Activated CD4-positive, alpha-beta T cell treated with anti-CD3 and anti-CD28 coated beads, Interleukin-2, amount 10 ng/mL, durations not matched to agents 24 days and 14 days (primary cell): ENCODE results near the gene GPR17. TPM values are rescaled to one million over a fixed set of nuclear protein-coding genes. Genes with fewer than 3 reads are reported as not detected.

ENCODE experiments used
- DNase-seq: peaks from one replicate; pipeline ENCODE4 v3.0.0; 2022
- H3K27ac Mint-ChIP-seq: one replicate; pipeline ENCODE4 v1.8.0; 2022; ENCODE audit warnings: mild to moderate bottlenecking, mixed read lengths
- H3K27me3 Mint-ChIP-seq: one replicate; pipeline ENCODE4 v1.8.0; 2022; ENCODE audit warnings: mixed read lengths
- H3K36me3 Mint-ChIP-seq: one replicate; pipeline ENCODE4 v1.8.0; 2022; ENCODE audit warnings: low read depth, mild to moderate bottlenecking, mixed read lengths
- H3K4me1 Mint-ChIP-seq: one replicate; pipeline ENCODE4 v1.8.0; 2021; ENCODE audit warnings: mixed read lengths
- H3K4me3 Mint-ChIP-seq: one replicate; pipeline ENCODE4 v1.8.0; 2022; ENCODE audit warnings: mild to moderate bottlenecking, moderate library complexity, mixed read lengths
- H3K9me3 Mint-ChIP-seq: one replicate; pipeline ENCODE4 v1.8.0; 2021; ENCODE audit warnings: mixed read lengths
- intact Hi-C: fragments of 100-400 bp; cut with micrococcal nuclease; formaldehyde crosslinking; loops from one replicate; pipeline ENCODE4 v1.15.1; 2023
- total RNA-seq: library from RNA; stranded (reverse); gene quantifications from 2 replicates; pipeline ENCODE4 v1.2.3, GENCODE V29; 2022

The GPR17 gene
- total RNA-seq, 1 donor from 2014 or later = not detected

GRCh38 chr2:127637725-127638252, 8.2 kb upstream of the GPR17 start:
- H3K4me1 Mint-ChIP-seq = peaks cover 25% of the 10 kb centered on the region
- peak overlapping the region; percentile 59 for H3K4me3 Mint-ChIP-seq
- intact Hi-C loops = no loop called here
- peak; percentile 65 for DNase-seq
- H3K27ac Mint-ChIP-seq = peak overlapping the region; percentile 81
- H3K9me3 Mint-ChIP-seq = no peaks in the 10 kb centered on the region
- H3K27me3 Mint-ChIP-seq = no peaks in the 10 kb centered on the region
- H3K36me3 Mint-ChIP-seq = peaks cover 1% of the 10 kb centered on the region

DNA sequence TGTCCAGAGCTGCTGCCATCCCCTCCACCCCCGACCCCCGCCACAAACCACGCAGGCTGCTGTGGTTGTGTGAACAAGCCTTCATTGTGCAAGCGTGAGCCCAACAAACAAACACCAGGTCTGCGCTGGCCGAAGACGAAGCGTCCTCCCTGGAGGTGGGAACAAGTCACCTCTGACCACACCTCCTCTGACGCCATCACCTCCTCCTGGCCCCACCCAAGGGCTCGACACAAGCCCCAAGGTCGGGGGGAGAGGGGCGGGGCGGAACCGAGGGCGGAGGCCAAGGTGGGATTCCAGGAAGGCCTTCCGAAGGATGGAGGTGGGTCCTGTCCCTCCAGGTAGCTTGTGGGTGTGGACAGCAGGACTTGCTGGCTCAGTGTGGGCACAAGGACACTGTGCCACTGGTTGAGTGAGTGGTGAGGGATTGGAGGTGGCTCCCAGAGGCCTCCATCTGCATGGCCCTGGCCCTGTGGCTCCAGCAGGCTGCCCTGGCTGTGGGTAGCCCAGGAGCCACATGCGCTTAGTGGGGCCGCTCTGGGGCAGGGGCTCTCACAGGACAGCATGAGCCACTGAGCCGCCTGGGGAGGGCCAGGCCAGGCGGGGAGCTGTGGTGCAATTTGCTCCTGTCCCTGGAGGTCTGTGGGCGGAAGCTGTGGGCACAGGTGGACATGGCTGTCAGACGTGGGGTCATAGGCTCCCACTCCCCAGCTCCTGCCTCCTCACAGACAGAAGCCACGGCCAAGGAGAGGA, 7.4 kb upstream of the GPR17 start:
- Mint-ChIP-seq H3K9me3 (no peaks in the 10 kb centered on the region), H3K27ac (no peak overlapping the region), H3K36me3 (peaks cover 1% of the 10 kb centered on the region), H3K4me1 (peaks cover 21% of the 10 kb centered on the region), H3K4me3 (peak overlapping the region; percentile 63), H3K27me3 (no peaks in the 10 kb centered on the region)
- intact Hi-C loops = no loop called here
- no peak for DNase-seq

DNA sequence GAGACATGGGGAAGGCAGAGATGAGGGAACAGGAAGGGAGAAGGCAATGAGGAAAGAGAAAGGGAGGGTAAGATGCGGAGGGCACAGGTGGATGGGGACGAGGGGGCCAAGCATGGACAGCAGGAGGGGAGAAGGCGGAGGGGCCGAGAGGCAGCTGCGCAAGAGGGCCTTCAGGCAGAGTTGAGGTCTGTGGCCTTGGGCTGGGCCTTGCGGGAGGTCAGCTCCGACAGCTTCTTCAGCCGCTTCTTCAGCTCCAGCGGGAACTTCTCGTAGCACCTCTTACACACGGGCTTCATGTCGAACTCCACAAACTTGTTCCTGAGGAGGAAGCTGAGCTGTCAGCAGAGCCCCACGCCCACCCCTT, 6.9 kb upstream of the GPR17 start:
- intact Hi-C loops = no loop called here
- Mint-ChIP-seq H3K27ac (no peak overlapping the region), H3K4me1 (peaks cover 21% of the 10 kb centered on the region)

GRCh38 chr2:127640082-127641072, 5.6 kb upstream of the GPR17 start:
- intact Hi-C loops = loop anchor here (2.0 to 5.0 kb wide), 2 partner anchors 62 to 114 kb away; partner anchors contain the start of genes IWS1 and SFT2D3
- Mint-ChIP-seq H3K4me1 (peaks cover 21% of the 10 kb centered on the region), H3K4me3 (peak overlapping the region; percentile 63), H3K27me3 (no peaks in the 10 kb centered on the region), H3K36me3 (peaks cover 1% of the 10 kb centered on the region), H3K9me3 (no peaks in the 10 kb centered on the region), H3K27ac (peak overlapping the region; percentile 77)
- peak; percentile 77 for DNase-seq

More for the DNA sequence above, 6.9 kb upstream of the GPR17 start:
- peak overlapping the region; percentile 63 for H3K4me3 Mint-ChIP-seq
- H3K9me3 Mint-ChIP-seq = no peaks in the 10 kb centered on the region
- peaks cover 1% of the 10 kb centered on the region for H3K36me3 Mint-ChIP-seq
- H3K27me3 Mint-ChIP-seq = no peaks in the 10 kb centered on the region
- DNase-seq = no peak

DNA sequence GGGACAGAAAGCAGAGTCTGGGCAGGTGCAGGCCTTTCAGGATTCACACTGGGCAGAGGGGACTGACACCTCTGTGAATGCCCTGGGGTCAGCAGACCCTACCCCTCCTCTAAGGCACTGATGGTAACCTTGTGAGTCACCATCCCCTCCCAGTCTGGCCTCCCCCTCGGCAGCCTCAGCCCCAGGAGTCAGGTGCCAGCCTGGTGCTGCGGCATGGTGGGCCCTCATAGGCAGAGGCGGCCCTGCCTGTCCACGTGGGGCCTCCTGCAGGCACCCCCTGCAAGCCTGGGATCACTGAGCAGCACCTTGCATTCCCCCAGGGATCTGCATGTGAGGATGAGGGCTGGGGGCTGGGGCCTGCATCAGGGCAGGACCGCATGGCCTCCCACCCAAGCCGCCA, 4.8 kb upstream of the GPR17 start:
- Mint-ChIP-seq H3K36me3 (peaks cover 1% of the 10 kb centered on the region), H3K27me3 (no peaks in the 10 kb centered on the region), H3K27ac (peak overlapping the region; percentile 73), H3K9me3 (no peaks in the 10 kb centered on the region), H3K4me1 (peaks cover 21% of the 10 kb centered on the region), H3K4me3 (peak overlapping the region; percentile 63)
- DNase-seq = no peak
- intact Hi-C loops = loop anchor here (2.0 to 5.0 kb wide), 2 partner anchors 61 to 114 kb away; partner anchors contain the start of genes IWS1 and SFT2D3

- H3K4me3 Mint-ChIP-seq = peak overlapping the region; percentile 59
- H3K27ac Mint-ChIP-seq = peak overlapping the region; percentile 60
- intact Hi-C loops = loop anchor here (2.0 to 5.0 kb wide), 2 partner anchors 60 to 115 kb away; partner anchors contain the start of genes IWS1 and SFT2D3
- H3K36me3 Mint-ChIP-seq = peaks cover 1% of the 10 kb centered on the region
- H3K27me3 Mint-ChIP-seq = no peaks in the 10 kb centered on the region
- DNase-seq = peak; percentile 82
- H3K9me3 Mint-ChIP-seq = no peaks in the 10 kb centered on the region
- peaks cover 19% of the 10 kb centered on the region for H3K4me1 Mint-ChIP-seq
Measured at GRCh38 chr2:127641846-127642507, 4.0 kb upstream of the GPR17 start.

- Mint-ChIP-seq H3K36me3 (peaks cover 1% of the 10 kb centered on the region), H3K9me3 (no peaks in the 10 kb centered on the region), H3K4me1 (peaks cover 18% of the 10 kb centered on the region), H3K4me3 (no peak overlapping the region), H3K27me3 (no peaks in the 10 kb centered on the region), H3K27ac (no peak overlapping the region)
- no peak for DNase-seq
- intact Hi-C loops = loop anchor here (5.0 kb wide), 1 partner anchor 59 kb away; the partner anchor contains the start of gene SFT2D3
Measured at GRCh38 chr2:127642706-127643438, 3.1 kb upstream of the GPR17 start.

DNA sequence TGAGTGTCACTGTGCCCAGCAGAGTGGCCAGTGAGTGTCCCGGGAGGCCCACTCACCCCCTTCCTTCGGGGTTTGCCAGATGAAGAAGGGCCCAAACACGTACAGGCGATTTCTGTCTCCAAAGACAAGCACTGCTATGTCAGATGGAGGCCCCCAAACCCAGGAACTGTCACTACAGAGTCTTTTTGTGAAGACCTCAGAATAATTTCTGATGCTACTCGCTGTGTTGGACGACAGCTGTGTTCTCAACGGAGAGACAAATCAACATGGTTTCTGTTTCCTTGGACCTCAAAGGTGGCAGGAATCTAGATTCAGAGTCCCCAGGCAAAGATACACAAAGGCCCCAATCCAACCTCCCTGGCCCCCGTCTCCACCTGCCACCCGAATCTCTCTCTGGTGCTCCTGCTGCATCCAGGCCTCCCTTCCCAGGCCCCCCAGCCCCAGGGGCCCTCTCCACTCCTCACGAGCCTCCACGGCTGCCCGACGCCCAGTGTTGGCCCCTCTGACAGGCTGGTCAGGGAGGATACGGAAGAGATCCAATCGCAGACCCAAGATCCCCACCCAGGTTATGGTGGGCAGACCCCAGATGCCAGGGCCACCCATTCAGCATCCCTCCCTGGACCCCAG, 2.4 kb upstream of the GPR17 start:
- Mint-ChIP-seq H3K27ac (no peak overlapping the region), H3K9me3 (no peaks in the 10 kb centered on the region), H3K4me3 (no peak overlapping the region), H3K36me3 (peaks cover 1% of the 10 kb centered on the region), H3K4me1 (peaks cover 16% of the 10 kb centered on the region), H3K27me3 (no peaks in the 10 kb centered on the region)
- intact Hi-C loops = loop anchor here (5.0 kb wide), 1 partner anchor 59 kb away; the partner anchor contains the start of gene SFT2D3
- no peak for DNase-seq

- DNase-seq = no peak
Measured at GRCh38 chr2:127644066-127645025, 1.6 kb upstream of the GPR17 start.

DNA sequence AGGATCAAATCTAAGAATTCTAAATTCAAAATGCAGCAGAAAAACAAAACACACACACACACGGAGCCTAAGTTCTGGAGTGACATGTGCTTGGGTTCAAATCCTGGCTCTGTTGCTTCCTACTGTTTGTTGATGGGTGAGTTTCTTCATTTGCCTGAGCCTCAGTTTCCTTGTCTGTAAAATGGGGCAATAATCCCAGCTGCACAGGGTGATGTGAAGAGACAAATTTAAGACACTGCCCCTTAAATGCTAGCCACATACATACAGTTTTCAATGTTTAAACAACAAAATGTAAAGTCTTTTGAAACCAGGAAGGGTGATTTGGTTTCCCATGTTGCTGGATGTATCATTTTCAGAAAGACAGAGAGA, 943 bp upstream of the GPR17 start:
- H3K4me1 Mint-ChIP-seq = peaks cover 12% of the 10 kb centered on the region
- no peaks in the 10 kb centered on the region for H3K9me3 Mint-ChIP-seq
- no peak for DNase-seq
- intact Hi-C loops = loop anchor here (5.0 kb wide), 1 partner anchor 448 kb away; no protein-coding TSS in a partner anchor
- H3K27ac Mint-ChIP-seq = no peak overlapping the region
- H3K4me3 Mint-ChIP-seq = no peak overlapping the region
- no peaks in the 10 kb centered on the region for H3K36me3 Mint-ChIP-seq
- H3K27me3 Mint-ChIP-seq = no peaks in the 10 kb centered on the region

More at GRCh38 chr2:127644066-127645025, 1.6 kb upstream of the GPR17 start:
- no peaks in the 10 kb centered on the region for H3K9me3 Mint-ChIP-seq
- peak overlapping the region; percentile 47 for H3K27ac Mint-ChIP-seq
- intact Hi-C loops = loop anchor here (5.0 kb wide), 2 partner anchors 58 to 447 kb away; partner anchors contain the start of gene SFT2D3
- peaks cover 14% of the 10 kb centered on the region for H3K4me1 Mint-ChIP-seq
- no peaks in the 10 kb centered on the region for H3K27me3 Mint-ChIP-seq
- no peaks in the 10 kb centered on the region for H3K36me3 Mint-ChIP-seq
- H3K4me3 Mint-ChIP-seq = no peak overlapping the region

DNA sequence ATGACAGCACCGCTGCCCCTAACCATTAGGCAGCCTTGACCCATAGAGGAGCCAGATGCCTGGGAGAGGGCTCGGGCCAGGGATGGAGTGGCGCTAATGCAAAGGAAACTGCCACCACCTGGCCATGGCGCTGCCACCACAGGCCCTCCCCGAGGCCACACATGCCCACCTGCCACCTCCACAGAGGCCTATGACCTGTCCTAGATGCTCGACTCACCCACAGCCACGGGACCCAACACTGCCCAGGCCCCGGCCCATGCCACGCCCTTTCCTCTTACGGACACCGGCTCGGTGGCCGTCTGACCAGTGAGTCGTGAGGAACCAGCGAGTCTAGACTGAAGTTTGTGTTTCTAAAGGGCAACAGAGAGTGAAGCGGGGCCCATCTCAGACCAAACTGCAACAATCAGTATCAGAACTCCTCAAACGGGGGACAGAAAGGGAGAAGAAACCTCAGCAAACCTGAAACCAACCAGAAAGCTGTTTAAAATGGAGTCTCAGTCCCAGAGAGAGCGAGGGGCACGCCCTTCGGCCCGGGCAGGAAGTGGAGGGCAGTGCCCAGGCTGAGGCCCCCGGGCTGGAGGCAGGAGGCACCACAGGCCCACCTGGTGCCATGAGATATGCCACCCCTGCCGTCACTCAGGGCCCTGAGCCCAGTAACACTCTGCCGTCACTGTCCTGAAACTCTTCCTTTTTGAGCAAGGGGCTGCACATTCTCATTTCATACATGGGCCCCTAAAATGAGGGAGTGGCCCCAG, 711 bp downstream of the GPR17 start:
- no peak overlapping the region for H3K4me3 Mint-ChIP-seq
- intact Hi-C loops = loop anchor here (5.0 kb wide), 1 partner anchor 449 kb away; no protein-coding TSS in a partner anchor
- no peaks in the 10 kb centered on the region for H3K27me3 Mint-ChIP-seq
- DNase-seq = no peak
- H3K27ac Mint-ChIP-seq = no peak overlapping the region
- H3K36me3 Mint-ChIP-seq = no peaks in the 10 kb centered on the region
- H3K9me3 Mint-ChIP-seq = no peaks in the 10 kb centered on the region
- H3K4me1 Mint-ChIP-seq = peaks cover 7% of the 10 kb centered on the region
